ENCODE measurements around the gene IL21.
A peak's percentile ranks its signal among the peaks of the same experiment; 100 is the strongest.
"Not testable (repeated sequence)": the region's sequence is repeated elsewhere in the genome, so short reads cannot be mapped to it uniquely, and the experiment has no call there.

The IL21 gene

DNA sequence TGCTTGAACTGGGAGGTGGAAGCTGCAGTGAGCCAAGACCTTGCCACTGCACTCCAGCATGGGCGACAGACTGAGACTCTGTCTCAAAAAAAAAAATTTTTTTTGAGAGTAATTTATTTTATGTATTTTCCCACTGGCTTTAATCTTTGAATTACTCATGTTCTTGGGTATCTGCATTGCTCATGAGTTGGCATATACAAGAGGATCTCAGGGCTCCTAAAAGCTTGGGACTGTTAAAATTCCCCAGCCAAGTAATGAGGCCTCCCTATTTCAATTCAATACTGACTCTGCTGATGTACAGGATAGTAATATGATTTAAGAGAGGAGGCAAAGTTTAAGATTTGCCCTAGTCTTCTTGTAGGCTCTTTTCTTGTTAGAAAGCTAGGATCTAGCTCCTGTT, 6.2 kb downstream of the IL21 start:
- no peak for ATAC-seq
- no peaks in the 10 kb centered on the region for H3K36me3 Mint-ChIP-seq
- DNase-seq (ENCODE audit: low spot score in 2 of 2), result no peak
- no peak overlapping the region for H3K27ac Mint-ChIP-seq
- H3K4me3 Mint-ChIP-seq, result no peak overlapping the region
- no peaks in the 10 kb centered on the region for H3K9me3 Mint-ChIP-seq
- H3K4me1 Mint-ChIP-seq, result peaks cover 24% of the 10 kb centered on the region

DNA sequence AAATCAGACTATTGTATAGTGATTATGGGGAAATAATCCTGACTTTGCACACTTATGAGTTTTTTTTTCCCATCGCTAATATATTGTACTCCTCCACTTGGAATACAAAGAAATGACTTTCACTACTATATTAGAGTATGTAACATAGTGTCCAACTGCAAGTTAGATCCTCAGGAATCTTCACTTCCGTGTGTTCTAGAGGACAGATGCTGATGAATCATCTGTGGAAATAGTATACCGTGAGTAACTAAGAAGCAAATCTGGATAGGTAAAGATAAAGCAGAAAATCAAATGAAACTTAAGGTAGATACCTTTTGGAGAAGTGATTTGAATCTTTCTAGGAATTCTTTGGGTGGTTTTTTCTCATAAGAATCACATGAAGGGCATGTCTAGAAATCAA, 8.3 kb downstream of the IL21 start:
- Mint-ChIP-seq H3K4me3 (no peak overlapping the region), H3K27ac (no peak overlapping the region)

DNA sequence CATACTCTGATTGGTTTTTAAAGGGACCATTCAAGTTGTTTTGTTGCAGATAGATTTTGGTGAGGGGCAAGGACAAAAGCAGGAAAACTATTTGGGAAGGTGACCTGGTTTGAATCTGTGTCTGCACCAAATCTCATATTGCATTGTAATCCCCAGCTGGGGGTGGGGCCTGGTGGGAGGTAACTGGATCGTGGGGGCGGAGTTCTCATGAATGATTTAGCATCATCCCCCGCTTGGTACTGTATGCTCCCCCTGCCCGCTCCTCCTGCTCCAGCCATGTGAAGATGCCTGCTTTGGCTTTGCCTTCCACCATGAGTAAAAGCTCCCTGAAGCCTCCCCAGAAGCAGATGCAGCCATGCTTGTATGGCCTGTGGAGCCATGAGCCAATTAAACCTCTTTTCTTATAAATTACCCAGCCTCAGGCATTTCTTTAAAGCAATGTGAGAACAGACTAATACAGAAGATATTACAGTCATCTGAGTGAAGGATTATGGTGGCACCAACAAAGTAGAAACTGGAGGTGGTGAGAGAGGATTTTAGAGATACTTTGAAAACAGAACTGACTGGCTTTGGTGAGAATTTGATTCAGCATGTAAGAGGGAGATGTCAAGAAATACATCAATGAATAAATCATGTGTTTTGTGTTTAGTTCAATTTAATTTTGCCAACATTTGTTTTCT, 14.4 kb downstream of the IL21 start:
- H3K27ac Mint-ChIP-seq, result no peak overlapping the region
- DNase-seq (ENCODE audit: low spot score in 2 of 2), result no peak

More for the DNA sequence above, 8.3 kb downstream of the IL21 start:
- Mint-ChIP-seq H3K4me1 (peaks cover 14% of the 10 kb centered on the region), H3K36me3 (no peaks in the 10 kb centered on the region), H3K9me3 (no peaks in the 10 kb centered on the region)
- ATAC-seq, result no peak
- no peak for DNase-seq (ENCODE audit: low spot score in 2 of 2)

DNA sequence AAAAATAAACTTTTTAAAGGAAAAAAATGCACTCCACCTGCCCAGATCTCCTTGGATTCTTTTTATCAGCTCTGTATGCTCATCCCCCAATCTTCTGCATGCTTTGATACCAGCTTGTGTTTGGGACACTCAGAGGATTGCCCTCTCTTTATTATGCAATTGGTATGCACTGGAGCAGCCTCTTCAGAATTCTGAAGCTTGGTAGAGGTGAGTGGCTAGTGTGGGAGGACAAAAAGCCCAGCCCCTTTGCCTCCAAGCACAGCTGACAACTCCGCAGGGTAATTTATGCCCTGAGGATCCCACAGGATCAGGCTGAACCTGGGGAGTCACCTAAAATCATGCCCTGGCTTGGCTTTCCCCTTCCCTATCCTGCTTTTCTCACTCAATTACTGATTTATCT, 16.7 kb downstream of the IL21 start:
- H3K4me3 Mint-ChIP-seq, result no peak overlapping the region
- no peaks in the 10 kb centered on the region for H3K9me3 Mint-ChIP-seq
- H3K27ac Mint-ChIP-seq, result no peak overlapping the region
- H3K4me1 Mint-ChIP-seq, result peaks cover 13% of the 10 kb centered on the region
- ATAC-seq (no peak), DNase-seq (ENCODE audit: low spot score in 2 of 2) (no peak)
- H3K36me3 Mint-ChIP-seq, result no peaks in the 10 kb centered on the region

More for the DNA sequence above, 14.4 kb downstream of the IL21 start:
- ATAC-seq, result peak; percentile 54
- no peaks in the 10 kb centered on the region for H3K9me3 Mint-ChIP-seq
- H3K4me1 Mint-ChIP-seq, result peaks cover 13% of the 10 kb centered on the region
- no peaks in the 10 kb centered on the region for H3K36me3 Mint-ChIP-seq
- no peak overlapping the region for H3K4me3 Mint-ChIP-seq

- H3K36me3 Mint-ChIP-seq, result no peaks in the 10 kb centered on the region
- H3K27ac Mint-ChIP-seq, result no peak overlapping the region
- no peak for DNase-seq (ENCODE audit: low spot score in 2 of 2)
- H3K4me3 Mint-ChIP-seq, result no peak overlapping the region
- no peak for ATAC-seq
- H3K9me3 Mint-ChIP-seq, result no peaks in the 10 kb centered on the region
- peaks cover 13% of the 10 kb centered on the region for H3K4me1 Mint-ChIP-seq
These were observed 17.7 kb downstream of the IL21 start for GRCh38 chr4:122603156-122603574.

DNA sequence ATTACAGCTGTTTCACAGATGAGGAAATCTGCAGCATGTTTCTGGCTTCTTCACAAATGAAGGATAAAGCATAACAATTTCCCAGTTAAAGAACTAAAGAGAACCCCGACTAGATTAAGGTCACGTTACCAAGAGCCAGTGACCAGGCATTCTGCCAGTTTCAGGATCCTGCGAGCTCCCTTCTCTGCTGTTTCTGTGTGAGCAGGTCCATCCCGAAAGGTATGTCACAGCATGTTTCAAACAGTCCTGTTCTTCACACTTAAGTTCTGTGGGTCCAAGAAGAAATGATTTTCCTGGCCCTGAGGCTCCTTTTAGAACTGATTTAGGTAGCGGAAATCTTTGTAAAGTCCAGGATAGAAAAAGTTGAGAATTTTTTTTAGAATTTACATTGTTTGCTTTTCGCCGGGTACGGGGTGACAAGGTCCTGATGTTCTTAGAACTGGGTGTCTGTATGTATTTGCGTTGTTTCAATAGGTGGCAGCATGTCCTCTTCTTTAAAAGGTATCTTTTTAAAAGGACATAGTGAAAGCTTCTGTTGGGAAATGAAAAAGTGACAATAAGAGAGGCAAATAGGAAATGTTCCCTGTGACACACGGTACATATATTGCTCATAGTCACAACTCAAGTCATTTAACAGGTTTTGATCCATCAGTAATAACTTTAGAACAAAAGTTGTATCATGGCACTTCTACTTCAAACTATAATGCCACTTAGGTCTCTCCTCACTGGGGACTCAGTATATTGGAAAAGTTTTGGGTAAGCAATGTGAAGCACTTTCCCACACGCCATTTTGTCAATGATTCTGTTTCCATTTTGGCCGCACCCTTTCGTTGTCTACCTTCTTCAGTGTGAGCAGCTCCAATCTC, 18.4 kb downstream of the IL21 start:
- ATAC-seq (peak; percentile 91), DNase-seq (ENCODE audit: low spot score in 2 of 2) (no peak)
- H3K4me3 Mint-ChIP-seq, result no peak overlapping the region
- no peak overlapping the region for H3K27ac Mint-ChIP-seq
- peaks cover 13% of the 10 kb centered on the region for H3K4me1 Mint-ChIP-seq
- no peaks in the 10 kb centered on the region for H3K9me3 Mint-ChIP-seq
- H3K36me3 Mint-ChIP-seq, result no peaks in the 10 kb centered on the region

DNA sequence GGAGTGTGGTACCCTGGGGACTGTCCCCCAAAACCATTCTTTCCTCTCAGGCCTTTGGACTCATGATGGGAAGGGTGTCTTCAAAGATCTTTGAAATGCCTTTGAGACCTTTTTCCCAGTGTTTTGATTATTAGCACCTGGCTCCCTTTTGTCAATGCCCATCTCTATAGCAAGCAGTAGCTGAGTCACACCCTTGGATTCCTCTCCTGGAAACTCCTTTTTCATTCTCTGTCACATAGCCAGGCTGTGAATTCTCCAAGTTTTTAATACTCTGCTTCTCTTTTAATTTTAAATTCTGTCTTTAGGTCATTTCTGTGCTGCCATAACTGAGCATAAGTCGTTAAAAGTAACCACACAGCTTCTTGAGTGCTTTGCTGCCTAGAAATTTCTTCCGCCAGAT, 29.7 kb downstream of the IL21 start:
- Mint-ChIP-seq H3K4me1 (no peaks in the 10 kb centered on the region), H3K36me3 (no peaks in the 10 kb centered on the region), H3K27ac (no peak overlapping the region), H3K4me3 (no peak overlapping the region), H3K9me3 (no peaks in the 10 kb centered on the region)
- DNase-seq (ENCODE audit: low spot score in 2 of 2) (no peak), ATAC-seq (no peak)

- DNase-seq (ENCODE audit: low spot score in 2 of 2) (no peak), ATAC-seq (no peak)
- H3K4me1 Mint-ChIP-seq, result peaks cover 14% of the 10 kb centered on the region
- no peak overlapping the region for H3K27ac Mint-ChIP-seq
- H3K36me3 Mint-ChIP-seq, result no peaks in the 10 kb centered on the region
- no peak overlapping the region for H3K4me3 Mint-ChIP-seq
- H3K9me3 Mint-ChIP-seq, result no peaks in the 10 kb centered on the region
These were observed 32.2 kb downstream of the IL21 start for GRCh38 chr4:122588453-122589238.

GRCh38 chr4:122584519-122584918, 36.3 kb downstream of the IL21 start:
- Mint-ChIP-seq H3K4me3 (no peak overlapping the region), H3K36me3 (no peaks in the 10 kb centered on the region), H3K27ac (peak overlapping the region; percentile 9), H3K4me1 (peaks cover 15% of the 10 kb centered on the region), H3K9me3 (no peaks in the 10 kb centered on the region)
- DNase-seq (ENCODE audit: low spot score in 2 of 2) (no peak), ATAC-seq (peak; percentile 92)

DNA sequence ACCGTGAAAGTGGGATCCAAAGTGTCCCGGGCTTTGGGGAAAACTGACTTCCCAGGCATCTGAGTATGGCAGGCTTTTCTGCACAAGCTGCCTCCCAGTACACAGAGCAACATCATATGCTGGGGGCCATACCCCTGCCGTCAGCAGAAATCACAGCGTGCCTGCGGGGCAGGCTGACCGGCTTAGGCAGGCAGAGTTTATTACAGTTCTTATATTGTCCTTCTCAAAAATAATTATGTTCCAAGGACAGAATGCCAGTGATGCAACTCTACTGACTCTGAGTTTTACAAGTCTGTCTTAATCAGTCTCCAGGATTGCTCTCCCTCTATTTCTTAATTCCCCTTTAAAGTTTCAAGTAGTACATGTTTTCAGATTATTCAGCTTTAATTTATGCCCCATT, 37.0 kb downstream of the IL21 start:
- peaks cover 15% of the 10 kb centered on the region for H3K4me1 Mint-ChIP-seq
- no peak for DNase-seq (ENCODE audit: low spot score in 2 of 2)
- no peak overlapping the region for H3K4me3 Mint-ChIP-seq
- no peak for ATAC-seq
- no peaks in the 10 kb centered on the region for H3K36me3 Mint-ChIP-seq
- peak overlapping the region; percentile 9 for H3K27ac Mint-ChIP-seq
- H3K9me3 Mint-ChIP-seq, result no peaks in the 10 kb centered on the region

GRCh38 chr4:122577808-122578781, 42.8 kb downstream of the IL21 start:
- DNase-seq (ENCODE audit: low spot score in 2 of 2), result peak in 1 of 2 donors; percentile 80
- H3K9me3 Mint-ChIP-seq, result no peaks in the 10 kb centered on the region
- H3K4me3 Mint-ChIP-seq, result peak overlapping the region; percentile 54
- no peaks in the 10 kb centered on the region for H3K36me3 Mint-ChIP-seq
- no peak overlapping the region for H3K27ac Mint-ChIP-seq
- peaks cover 21% of the 10 kb centered on the region for H3K4me1 Mint-ChIP-seq
- ATAC-seq, result peak; percentile 64

DNA sequence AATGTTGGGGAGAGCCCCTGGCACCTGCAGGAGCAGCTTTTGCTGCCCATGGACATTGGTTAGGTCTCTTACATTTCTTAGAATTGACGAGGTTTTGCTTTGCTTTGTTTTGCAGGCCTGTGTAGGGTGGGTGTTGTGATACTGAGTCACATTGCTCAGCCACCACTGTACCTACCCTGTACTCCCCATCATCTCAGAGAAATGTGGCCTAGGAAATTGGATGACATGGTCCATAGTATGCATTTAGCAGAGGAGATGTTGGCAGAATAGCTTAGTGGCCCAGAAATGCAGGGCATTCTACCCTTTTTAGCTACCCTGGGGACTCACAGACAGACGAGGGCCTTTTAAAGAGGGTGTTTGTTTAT, 43.7 kb downstream of the IL21 start:
- no peak overlapping the region for H3K4me3 Mint-ChIP-seq
- H3K4me1 Mint-ChIP-seq, result peaks cover 21% of the 10 kb centered on the region
- H3K9me3 Mint-ChIP-seq, result no peaks in the 10 kb centered on the region
- H3K36me3 Mint-ChIP-seq, result no peaks in the 10 kb centered on the region
- no peak for DNase-seq (ENCODE audit: low spot score in 2 of 2)
- ATAC-seq, result peak; percentile 75
- H3K27ac Mint-ChIP-seq, result no peak overlapping the region

DNA sequence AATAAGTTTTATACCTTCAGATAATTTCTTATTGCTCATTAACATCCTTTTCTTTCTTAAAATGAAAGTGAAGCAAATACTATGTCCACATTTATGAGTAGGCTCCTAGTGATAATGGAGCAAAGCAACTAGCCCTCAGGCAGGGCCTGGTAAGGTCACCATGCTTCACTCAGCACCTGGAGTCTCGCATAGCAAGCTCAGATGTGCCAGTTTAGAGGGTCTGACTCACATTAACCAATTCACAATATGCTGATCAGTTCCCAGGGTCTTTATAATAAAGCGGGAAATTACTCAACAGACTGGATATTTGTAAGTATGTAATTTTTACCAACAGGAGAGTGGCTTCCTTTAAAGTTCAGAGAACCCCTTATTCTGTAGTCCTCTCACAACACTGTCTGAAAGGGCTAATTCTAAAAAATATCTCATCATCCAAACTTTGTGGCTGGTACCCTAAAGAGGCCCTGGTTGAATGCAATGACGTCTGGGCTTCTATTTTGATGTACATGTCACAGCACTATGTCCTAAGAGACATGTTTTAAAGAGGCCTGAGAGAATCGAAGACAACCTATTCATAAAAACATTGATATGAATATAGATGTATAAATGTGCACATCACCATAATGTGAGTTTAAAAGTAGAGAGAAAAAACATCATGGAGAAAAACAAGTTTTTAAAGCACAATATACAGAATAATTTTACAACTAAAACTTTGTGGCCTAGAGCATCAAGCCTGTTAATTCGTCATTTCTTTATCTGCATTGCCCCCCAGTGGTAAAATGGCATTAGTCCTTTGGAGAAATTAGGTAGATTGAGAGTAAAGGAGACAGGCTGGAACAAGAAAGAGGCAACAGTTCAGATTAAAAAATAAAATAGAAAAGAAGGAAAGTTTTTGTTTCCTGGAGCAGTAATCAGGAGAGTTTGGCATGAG, 44.3 kb downstream of the IL21 start:
- Mint-ChIP-seq H3K27ac (no peak overlapping the region), H3K9me3 (no peaks in the 10 kb centered on the region), H3K4me1 (peaks cover 21% of the 10 kb centered on the region), H3K36me3 (no peaks in the 10 kb centered on the region), H3K4me3 (no peak overlapping the region)
- peak in 1 of 2 donors; percentile 17 for DNase-seq (ENCODE audit: low spot score in 2 of 2)
- ATAC-seq, result peak; percentile 74

DNA sequence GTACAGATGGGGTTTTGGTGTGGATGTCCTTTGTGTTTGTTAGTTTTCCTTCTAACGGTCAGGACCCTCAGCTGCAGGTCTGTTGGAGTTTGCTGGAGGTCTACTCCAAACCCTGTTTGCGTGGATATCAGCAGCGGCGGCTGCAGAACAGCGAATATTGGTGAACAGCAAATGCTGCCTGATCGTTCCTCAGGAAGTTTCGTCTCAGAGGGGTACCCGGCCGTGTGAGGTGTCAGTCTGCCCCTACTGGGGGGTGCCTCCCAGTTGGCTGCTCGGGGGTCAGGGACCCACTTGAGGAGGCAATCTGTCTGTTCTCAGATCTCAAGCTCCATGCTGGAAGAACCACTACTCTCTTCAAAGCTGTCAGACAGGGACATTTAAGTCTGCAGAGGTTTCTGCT, 46.5 kb downstream of the IL21 start:
- H3K4me3 Mint-ChIP-seq; H3K27ac Mint-ChIP-seq; ATAC-seq; H3K36me3 Mint-ChIP-seq; DNase-seq (ENCODE audit: low spot score in 2 of 2); H3K9me3 Mint-ChIP-seq: not testable (repeated sequence)
- H3K4me1 Mint-ChIP-seq, result peaks cover 21% of the 10 kb centered on the region
